T-helper 1 cell treated with Interleukin-12 subunit alpha and Interleukin-12 subunit beta and Interleukin-4 antibody, amounts not matched to agents 30 μg/mL and 1 μg/mL, for 36 hours (primary cell): Measurements from ENCODE around the gene DPP4.
"Not testable (repeated sequence)": the region's sequence is repeated elsewhere in the genome, so short reads cannot be mapped to it uniquely, and the experiment has no call there.

Experiments
- H3K27ac Mint-ChIP-seq: one replicate; pipeline ENCODE4 v1.8.0; 2021; ENCODE audit warnings: mild to moderate bottlenecking, mixed read lengths
- H3K27me3 Mint-ChIP-seq: one replicate; pipeline ENCODE4 v1.8.0; 2021; ENCODE audit warnings: low read depth, mixed read lengths
- H3K36me3 Mint-ChIP-seq: one replicate; pipeline ENCODE4 v1.8.0; 2021; ENCODE audit warnings: low read depth, mixed read lengths
- H3K4me1 Mint-ChIP-seq: one replicate; pipeline ENCODE4 v1.8.0; 2021; ENCODE audit warnings: low read depth, mixed read lengths
- H3K4me3 Mint-ChIP-seq: one replicate; pipeline ENCODE4 v1.8.0; 2021; ENCODE audit warnings: mild to moderate bottlenecking, moderate library complexity, mixed read lengths
- H3K9me3 Mint-ChIP-seq: one replicate; pipeline ENCODE4 v1.8.0; 2021; ENCODE audit warnings: mixed read lengths

Gene DPP4

DNA sequence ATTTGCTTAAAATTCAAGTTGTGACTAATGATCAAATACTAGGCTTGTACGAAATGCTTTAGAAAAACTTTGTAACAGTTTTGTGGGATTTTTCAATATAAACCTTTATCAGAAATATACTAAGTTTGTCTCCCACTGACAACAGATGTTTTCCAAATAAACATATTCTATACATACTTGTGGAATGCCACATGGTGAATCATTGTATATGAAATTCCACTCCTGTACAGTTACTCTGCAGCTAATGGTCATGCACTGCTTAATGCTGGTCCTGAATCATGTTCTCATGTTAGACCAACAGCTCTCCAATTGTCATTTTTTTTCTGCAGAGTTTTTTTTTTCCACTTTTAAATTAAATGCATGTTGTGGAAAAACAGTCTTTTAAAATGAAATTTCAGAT, 90.1 kb downstream of the DPP4 start:
- H3K9me3 Mint-ChIP-seq, result no peaks in the 10 kb centered on the region
- no peaks in the 10 kb centered on the region for H3K27me3 Mint-ChIP-seq
- no peak overlapping the region for H3K4me3 Mint-ChIP-seq
- no peak overlapping the region for H3K27ac Mint-ChIP-seq
- peaks cover 45% of the 10 kb centered on the region for H3K36me3 Mint-ChIP-seq
- peaks cover 56% of the 10 kb centered on the region for H3K4me1 Mint-ChIP-seq

DNA sequence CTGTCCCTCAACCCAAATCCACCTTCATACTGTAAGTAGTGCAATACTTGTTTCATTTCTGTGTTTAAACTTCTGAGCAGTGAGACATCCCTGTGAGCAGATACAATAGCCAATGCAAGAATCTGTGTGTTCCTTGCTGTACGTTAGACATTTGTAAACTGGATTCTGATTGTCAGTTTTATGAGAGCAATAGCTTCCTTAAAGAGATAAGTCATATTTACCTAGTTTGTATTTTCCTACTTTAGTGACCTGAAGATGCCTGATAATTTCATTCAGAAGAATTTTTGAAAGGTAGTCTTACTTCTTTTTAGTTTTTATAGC, 90.7 kb downstream of the DPP4 start:
- Mint-ChIP-seq H3K4me3 (no peak overlapping the region), H3K9me3 (no peaks in the 10 kb centered on the region), H3K36me3 (peaks cover 42% of the 10 kb centered on the region), H3K4me1 (peaks cover 54% of the 10 kb centered on the region), H3K27ac (peak overlapping the region; percentile 58), H3K27me3 (no peaks in the 10 kb centered on the region)

DNA sequence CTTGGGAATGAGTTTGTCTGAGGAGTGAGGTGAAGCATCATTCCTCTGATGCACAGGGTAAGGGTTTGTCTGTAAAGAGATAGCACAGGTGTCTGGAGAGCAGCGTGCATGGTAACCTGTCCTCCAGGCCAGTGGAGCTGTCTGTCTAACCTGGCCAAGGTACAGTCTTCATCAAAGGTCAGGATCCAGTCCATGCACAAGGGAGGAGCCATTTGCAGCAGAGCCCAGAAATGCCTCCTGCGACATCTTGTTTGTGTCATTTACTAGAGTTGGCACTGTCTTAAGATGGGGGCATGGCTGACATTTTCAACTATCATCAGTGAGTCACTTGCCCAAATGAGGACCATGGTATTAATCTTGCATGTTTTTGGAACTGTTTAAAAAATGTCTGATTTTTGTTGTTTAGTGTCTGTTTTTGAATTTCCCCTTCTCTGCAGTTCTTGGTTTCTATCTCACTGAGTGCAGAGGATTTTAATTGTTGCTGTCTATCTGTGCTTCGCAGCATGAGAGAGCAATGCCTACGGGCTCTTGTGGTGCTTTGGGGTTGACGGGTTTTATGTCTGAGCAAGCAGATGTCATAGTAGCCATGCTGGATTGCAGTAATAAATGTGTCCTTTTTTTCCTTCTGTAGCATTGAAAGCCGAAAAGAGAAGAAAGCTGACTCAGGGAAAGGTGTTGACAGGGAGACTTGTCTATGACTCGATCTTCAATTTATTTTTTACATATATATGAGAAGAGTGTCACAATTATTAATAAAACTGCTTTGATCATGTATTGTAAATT, 91.3 kb downstream of the DPP4 start:
- H3K36me3 Mint-ChIP-seq, result peaks cover 39% of the 10 kb centered on the region
- H3K27me3 Mint-ChIP-seq, result no peaks in the 10 kb centered on the region
- no peaks in the 10 kb centered on the region for H3K9me3 Mint-ChIP-seq
- H3K4me3 Mint-ChIP-seq, result peak overlapping the region; percentile 2
- H3K27ac Mint-ChIP-seq, result peak overlapping the region; percentile 58
- peaks cover 50% of the 10 kb centered on the region for H3K4me1 Mint-ChIP-seq

DNA sequence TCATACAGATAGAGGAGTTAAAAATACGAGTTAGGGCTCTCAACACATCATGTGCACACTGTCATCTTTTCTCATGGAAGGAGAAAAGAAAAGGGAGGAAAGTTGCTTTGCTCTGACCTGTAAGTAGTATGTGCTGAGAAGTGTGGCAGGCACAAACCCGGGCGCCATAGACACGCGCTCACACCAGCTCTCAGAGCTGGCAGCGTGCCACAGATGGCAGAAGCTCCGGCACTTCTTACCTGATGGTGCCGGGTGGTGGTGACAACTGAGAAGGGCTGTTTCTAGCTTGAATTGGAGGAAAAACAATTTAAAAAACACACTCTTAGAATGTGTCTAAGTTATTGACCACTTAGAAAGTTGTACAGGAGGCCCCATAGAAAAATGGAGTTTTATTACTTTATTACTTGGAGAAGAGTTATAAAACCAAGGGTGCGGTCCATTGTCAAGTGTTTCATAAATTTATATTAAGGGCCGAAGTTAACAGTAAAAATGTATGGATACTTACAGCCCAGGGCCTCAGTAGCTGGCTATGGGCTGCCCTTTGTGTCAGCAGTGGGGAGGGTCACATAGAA, 92.2 kb downstream of the DPP4 start:
- Mint-ChIP-seq H3K4me1 (peaks cover 55% of the 10 kb centered on the region), H3K4me3 (peak overlapping the region; percentile 2)

DNA sequence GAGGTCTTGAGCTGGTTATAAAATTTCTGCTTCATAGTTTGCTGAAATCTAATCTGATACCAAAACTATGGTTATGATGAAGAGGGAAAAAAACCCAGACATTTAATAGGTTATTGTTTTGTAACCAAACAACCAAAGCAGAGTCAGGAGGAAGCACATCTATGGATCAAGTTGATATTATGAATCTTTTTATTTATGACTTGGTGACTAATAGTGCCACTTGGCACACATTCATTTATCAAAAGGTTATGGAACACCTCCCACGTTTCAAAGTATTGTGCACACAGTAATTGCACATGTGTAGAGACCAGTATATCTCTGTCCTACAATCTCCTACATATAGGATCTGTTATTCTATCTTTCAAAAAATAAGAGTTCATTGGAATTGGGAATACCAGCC, 93.0 kb downstream of the DPP4 start:
- Mint-ChIP-seq H3K27me3 (no peaks in the 10 kb centered on the region), H3K4me3 (no peak overlapping the region), H3K4me1 (peaks cover 58% of the 10 kb centered on the region), H3K27ac (peak overlapping the region; percentile 89), H3K9me3 (no peaks in the 10 kb centered on the region), H3K36me3 (peaks cover 32% of the 10 kb centered on the region)

More for the DNA sequence above, 92.2 kb downstream of the DPP4 start:
- H3K9me3 Mint-ChIP-seq, result no peaks in the 10 kb centered on the region
- H3K27ac Mint-ChIP-seq, result peak overlapping the region; percentile 89
- H3K36me3 Mint-ChIP-seq, result peaks cover 37% of the 10 kb centered on the region
- no peaks in the 10 kb centered on the region for H3K27me3 Mint-ChIP-seq

DNA sequence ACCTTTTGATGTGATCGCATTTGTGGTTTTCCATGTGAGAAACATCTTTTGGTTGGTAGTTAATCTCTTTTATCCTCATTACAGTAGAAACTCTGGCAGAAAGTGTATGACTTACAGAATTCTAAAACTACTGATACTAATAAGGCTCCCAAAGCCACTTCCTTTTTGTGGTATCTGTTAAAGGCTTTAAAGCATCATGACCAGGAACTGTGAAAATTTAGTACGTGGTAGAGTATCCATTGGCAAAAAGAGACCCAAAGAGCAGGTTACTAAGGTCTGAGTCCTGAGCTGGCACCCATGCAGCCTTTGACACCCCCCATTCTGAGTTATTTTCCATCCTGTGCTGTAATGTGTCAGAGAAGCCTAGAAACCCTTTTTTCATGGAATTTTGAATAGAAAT, 94.5 kb downstream of the DPP4 start:
- Mint-ChIP-seq H3K9me3 (peaks cover 5% of the 10 kb centered on the region), H3K27me3 (no peaks in the 10 kb centered on the region), H3K27ac (peak overlapping the region; percentile 74), H3K4me3 (peak overlapping the region; percentile 63), H3K36me3 (peaks cover 33% of the 10 kb centered on the region), H3K4me1 (peaks cover 67% of the 10 kb centered on the region)

DNA sequence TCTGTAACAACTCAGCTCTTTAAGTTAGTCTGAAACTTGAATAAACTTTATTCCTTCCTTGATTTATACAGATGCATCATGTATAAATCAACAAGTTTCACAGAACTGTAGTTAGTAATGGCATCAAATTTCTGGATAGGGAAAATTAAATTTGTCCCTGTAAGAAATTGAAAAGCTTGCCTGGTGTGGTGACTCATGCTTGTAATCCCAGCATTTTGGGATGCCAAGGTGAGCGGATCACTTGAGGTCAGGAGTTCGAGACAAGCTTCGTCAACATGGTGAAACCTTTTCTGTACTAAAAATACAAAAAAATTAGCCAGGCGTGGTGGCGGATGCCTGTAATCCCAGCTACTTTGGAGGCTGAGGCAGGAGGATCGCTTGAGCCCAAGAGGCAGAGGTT, 96.1 kb downstream of the DPP4 start:
- H3K4me1 Mint-ChIP-seq, result peaks cover 70% of the 10 kb centered on the region

DNA sequence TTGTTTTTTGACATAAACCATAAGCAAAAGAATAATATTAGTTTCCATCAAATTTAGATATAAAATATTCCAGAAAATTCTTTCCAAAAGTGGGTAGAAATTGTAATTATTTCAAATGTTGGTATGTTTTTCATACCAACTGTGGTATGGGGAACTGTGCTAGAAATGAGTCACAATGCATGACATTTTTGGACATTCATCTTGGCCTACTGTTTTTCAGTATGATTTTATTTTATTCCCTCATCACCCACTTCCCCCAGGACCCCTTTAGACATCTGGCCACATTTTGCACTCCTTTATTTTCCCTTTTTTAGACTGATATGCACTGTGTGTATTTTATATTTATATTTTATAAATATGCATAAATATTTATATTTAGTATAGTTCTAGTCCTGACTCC, 97.1 kb downstream of the DPP4 start:
- no peak overlapping the region for H3K4me3 Mint-ChIP-seq
- H3K4me1 Mint-ChIP-seq, result peaks cover 72% of the 10 kb centered on the region
- H3K27ac Mint-ChIP-seq, result peak overlapping the region; percentile 56
- peaks cover 36% of the 10 kb centered on the region for H3K36me3 Mint-ChIP-seq
- H3K9me3 Mint-ChIP-seq, result peaks cover 16% of the 10 kb centered on the region
- H3K27me3 Mint-ChIP-seq, result no peaks in the 10 kb centered on the region

More for the DNA sequence above, 96.1 kb downstream of the DPP4 start:
- not testable (repeated sequence) for H3K9me3 Mint-ChIP-seq, H3K27me3 Mint-ChIP-seq, H3K4me3 Mint-ChIP-seq
- peaks cover 33% of the 10 kb centered on the region for H3K36me3 Mint-ChIP-seq
- H3K27ac Mint-ChIP-seq, result peak overlapping the region; percentile 70

DNA sequence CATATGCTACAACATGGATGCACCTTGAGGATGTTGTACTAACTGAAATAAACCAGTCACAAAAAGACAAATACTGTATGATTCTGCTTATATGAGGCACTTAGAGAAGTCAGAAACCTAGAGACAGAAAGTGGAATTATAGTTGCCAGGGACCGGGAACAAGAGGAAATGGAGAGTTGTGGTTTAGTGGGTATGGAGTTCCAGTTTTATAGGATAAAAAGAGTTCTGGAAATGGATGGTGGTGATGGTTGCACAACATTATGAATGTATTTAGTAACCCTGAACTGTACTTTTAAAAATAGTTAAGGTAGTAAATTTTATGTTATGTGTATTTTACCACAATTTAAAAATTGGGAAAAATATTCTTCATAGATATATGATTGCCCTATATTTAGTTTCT, 97.7 kb downstream of the DPP4 start:
- H3K4me3 Mint-ChIP-seq, result peak overlapping the region; percentile 28
- H3K9me3 Mint-ChIP-seq, result peaks cover 21% of the 10 kb centered on the region
- peak overlapping the region; percentile 28 for H3K27ac Mint-ChIP-seq
- H3K36me3 Mint-ChIP-seq, result peaks cover 35% of the 10 kb centered on the region
- H3K4me1 Mint-ChIP-seq, result peaks cover 70% of the 10 kb centered on the region
- no peaks in the 10 kb centered on the region for H3K27me3 Mint-ChIP-seq

DNA sequence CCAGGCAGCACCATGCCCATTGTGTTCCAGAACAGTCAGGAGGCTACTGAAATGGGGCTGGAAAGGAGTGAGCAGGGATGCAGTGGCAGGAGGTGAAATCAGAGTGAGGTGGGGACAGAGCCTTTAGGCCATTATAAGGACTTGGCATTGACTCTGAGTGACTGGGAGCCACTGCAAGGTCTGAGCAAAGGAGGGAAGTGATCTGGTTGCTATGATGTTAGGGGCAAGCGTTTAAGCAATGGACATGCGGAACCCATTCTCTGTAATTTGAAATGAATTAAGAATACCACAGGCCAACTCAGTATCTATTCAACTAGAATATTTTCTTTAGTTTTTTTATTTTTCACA, 98.2 kb downstream of the DPP4 start:
- Mint-ChIP-seq H3K9me3 (peaks cover 26% of the 10 kb centered on the region), H3K27ac (peak overlapping the region; percentile 88), H3K4me1 (peaks cover 69% of the 10 kb centered on the region), H3K27me3 (no peaks in the 10 kb centered on the region), H3K4me3 (peak overlapping the region; percentile 47), H3K36me3 (peaks cover 37% of the 10 kb centered on the region)

DNA sequence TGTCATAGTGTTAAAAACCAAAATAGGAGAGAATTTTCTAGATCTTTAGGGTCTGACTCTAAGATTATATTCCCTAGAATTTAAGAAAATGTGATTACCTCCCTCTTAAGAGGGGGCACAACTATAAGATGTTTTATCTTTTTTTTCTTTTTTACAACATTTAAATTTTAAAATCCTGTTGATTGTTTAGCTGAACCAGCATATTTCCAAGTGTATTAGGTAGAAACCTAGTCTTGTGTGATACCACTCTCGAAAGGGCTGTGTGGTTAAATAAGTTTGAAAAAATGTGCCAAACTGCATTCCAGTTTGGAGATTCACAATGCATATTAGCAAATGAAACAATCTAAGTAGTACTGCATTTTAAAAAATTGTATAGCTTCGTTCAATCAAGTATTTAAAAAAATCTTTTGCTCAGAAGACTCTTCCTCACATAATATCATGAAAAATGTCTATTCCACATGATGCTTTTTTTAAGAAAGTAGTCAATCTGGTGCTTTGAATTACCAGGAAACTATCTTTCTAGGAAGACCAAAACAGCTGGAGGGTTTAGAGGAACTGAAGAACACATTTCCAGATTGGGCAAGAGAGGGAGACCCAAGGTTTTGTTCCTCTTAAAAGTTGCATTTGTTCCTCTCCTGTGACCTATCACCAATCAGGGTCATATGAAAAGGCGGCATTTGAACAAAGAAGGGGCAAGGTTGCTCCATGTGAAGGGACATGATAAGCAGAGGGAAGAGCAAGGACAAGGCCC, 98.8 kb downstream of the DPP4 start:
- H3K9me3 Mint-ChIP-seq, result peaks cover 31% of the 10 kb centered on the region
- H3K4me3 Mint-ChIP-seq, result peak overlapping the region; percentile 47
- H3K4me1 Mint-ChIP-seq, result peaks cover 68% of the 10 kb centered on the region
- no peaks in the 10 kb centered on the region for H3K27me3 Mint-ChIP-seq
- peak overlapping the region; percentile 88 for H3K27ac Mint-ChIP-seq
- peaks cover 34% of the 10 kb centered on the region for H3K36me3 Mint-ChIP-seq

DNA sequence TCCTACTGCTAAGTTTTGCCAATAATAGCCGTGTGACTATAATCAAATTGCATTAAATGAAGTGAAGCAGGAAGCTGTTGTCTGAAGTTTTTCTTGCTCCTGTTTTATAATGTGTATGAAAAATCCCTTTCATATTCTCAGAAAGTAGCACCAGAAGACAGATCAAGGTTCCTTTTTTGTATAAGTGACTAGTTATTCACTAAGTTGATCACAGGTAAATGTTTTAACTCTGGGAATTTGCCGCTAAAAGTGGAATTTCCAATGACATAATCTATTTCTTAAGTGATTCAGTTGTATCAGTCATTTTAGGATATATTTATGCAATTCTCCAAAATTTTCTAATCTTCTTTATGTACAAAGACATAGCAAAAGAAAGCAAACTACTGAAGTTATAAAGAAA, 99.6 kb downstream of the DPP4 start:
- H3K27ac Mint-ChIP-seq, result peak overlapping the region; percentile 85
- peaks cover 38% of the 10 kb centered on the region for H3K36me3 Mint-ChIP-seq
- H3K4me1 Mint-ChIP-seq, result peaks cover 65% of the 10 kb centered on the region
- H3K27me3 Mint-ChIP-seq, result no peaks in the 10 kb centered on the region
- H3K4me3 Mint-ChIP-seq, result peak overlapping the region; percentile 12
- peaks cover 39% of the 10 kb centered on the region for H3K9me3 Mint-ChIP-seq

DNA sequence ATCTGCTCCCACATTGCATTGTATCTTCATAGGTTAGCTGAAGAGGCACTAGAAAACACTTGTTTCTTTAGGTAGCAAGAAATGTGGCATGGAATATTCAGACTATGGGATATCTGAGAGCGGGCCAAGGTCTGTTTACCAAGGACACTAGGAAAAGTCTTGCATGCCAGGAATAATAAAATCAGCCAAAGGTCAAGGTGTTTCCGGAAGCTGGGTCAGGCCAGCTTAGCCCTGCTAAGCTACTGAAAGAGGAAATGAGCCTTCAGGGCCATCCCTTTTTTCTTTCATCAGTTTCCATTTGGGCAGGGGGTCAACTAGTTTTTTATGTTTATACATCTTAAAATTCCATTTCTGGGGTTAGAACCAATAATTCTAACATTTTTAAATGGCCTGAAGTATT, 101.1 kb downstream of the DPP4 start:
- no peaks in the 10 kb centered on the region for H3K27me3 Mint-ChIP-seq
- H3K4me1 Mint-ChIP-seq, result peaks cover 74% of the 10 kb centered on the region
- H3K36me3 Mint-ChIP-seq, result peaks cover 46% of the 10 kb centered on the region
- no peak overlapping the region for H3K4me3 Mint-ChIP-seq
- peak overlapping the region; percentile 47 for H3K27ac Mint-ChIP-seq
- peaks cover 41% of the 10 kb centered on the region for H3K9me3 Mint-ChIP-seq

DNA sequence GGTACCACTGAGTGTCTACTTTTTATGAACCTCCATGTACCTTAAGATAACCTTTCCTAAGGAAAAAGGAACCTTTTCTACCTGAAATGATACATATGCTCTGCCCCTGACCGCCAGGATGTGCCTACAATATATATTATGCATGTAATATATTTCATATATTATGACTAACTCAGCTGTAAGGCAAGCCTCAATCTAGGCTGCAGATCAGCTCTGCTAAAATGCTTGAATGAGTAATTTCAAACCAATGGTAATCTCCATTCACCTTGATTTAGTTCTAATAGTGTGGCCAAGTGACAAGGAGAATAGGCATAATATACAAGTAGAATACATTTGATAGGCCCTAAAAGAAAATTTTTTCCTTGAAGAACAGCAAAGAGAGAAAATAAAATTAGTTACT, 101.8 kb downstream of the DPP4 start:
- Mint-ChIP-seq H3K27ac (peak overlapping the region; percentile 70), H3K36me3 (peaks cover 44% of the 10 kb centered on the region), H3K27me3 (no peaks in the 10 kb centered on the region), H3K9me3 (peaks cover 41% of the 10 kb centered on the region), H3K4me3 (no peak overlapping the region), H3K4me1 (peaks cover 77% of the 10 kb centered on the region)

DNA sequence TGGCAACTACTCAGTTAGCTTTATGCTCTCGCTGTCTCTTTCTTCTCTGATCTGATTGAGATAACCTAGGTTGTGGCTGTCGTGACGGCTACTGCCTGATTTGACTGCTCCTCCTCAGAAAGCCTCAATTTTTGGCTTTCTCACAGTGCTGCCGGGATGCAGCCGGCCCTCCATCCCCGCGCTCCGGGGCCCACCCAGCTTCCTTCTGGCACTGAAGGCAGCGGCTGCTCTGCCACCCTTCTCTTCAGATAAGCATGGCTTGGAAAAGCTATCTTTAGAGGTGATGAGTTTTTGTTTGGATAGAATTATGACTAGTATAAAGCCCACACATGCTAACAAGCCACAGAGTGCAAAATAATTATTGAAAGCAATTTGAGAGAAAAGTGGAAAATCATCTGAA, 102.5 kb downstream of the DPP4 start:
- H3K4me1 Mint-ChIP-seq, result peaks cover 77% of the 10 kb centered on the region
- H3K27ac Mint-ChIP-seq, result peak overlapping the region; percentile 44
- no peaks in the 10 kb centered on the region for H3K27me3 Mint-ChIP-seq
- H3K4me3 Mint-ChIP-seq, result no peak overlapping the region
- peaks cover 41% of the 10 kb centered on the region for H3K9me3 Mint-ChIP-seq
- H3K36me3 Mint-ChIP-seq, result peaks cover 43% of the 10 kb centered on the region
